GM18858 (cell line): Measurements from ENCODE around the gene SLC38A10.

Experiments used
- ATAC-seq: cut with Tn5 transposase; IDR thresholded peaks from one replicate; pipeline ENCODE4 v1.9.1; 2021; ENCODE audit not compliant: unreplicated experiment

SLC38A10 gene

GRCh38 chr17:81244358-81245023, 50.6 kb downstream of the SLC38A10 start:
- no peak for ATAC-seq

- ATAC-seq, result no peak
Measured at GRCh38 chr17:81243333-81243664, 51.8 kb downstream of the SLC38A10 start.

DNA sequence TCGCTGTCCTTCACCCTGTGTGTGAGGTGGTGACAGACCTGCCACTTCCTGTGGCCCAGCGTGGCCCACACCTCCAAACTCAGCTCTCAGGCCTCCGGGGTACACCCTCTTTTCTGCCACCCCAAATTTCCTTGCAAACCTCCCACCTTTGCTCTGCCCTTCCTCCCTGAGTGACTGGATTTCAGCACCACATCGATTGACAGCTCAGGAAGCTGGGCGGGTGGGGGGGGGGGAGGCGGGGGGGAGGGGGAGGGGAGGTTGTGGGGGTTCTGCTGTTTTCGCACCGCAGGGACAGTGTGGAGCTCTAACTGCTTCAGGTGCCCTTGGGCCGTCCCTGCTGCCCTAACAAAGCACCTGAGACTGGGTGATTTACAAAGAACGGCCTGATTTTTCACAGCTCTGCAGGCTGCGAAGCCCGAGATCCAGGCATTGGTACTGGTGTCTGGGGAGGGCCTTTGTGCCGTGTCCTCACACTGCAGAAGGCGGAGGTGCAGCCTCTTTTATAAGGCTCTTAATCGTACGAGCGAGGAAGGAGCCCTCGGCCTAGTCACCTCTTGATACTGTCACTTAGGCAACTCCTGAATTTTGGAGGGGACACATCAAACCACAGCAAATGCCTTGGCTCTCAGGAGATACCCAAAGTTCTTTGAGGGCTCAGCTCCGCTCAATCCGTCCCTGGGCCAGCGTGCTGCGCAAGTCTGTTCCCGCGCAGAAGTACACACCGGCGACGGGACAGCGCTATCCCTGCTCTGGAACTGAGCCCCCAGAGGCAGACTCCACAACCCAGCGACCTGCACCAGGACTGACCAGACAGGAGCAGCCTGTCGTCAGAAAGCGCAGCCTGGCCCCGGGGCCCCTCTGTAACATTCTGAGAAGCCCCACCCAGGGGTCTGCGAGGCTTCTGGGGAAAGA, 52.4 kb downstream of the SLC38A10 start:
- no peak for ATAC-seq

- ATAC-seq, result no peak
Measured at GRCh38 chr17:81241648-81242420, 53.3 kb downstream of the SLC38A10 start.

DNA sequence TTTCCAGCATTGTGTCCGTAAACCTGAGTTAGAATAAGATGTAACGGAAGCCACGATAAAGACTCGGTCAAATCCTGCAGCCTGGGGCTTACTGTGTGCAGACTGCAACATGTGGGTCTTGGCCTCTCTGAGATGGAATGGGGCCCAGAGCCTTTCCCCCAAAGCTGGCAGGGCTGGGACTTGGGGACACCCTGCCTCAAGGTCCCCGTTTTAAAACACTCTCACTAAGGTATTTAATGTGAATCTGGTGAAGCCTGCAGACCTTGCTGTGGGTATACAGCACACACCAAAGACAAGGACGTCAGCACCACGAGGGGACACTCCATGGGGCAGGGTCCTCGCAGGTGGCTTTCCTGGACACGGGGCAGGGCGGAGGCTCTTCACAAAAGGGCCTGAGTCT, 53.9 kb downstream of the SLC38A10 start:
- ATAC-seq, result no peak

- ATAC-seq, result no peak
Measured at GRCh38 chr17:81240761-81241160, 54.3 kb downstream of the SLC38A10 start.

GRCh38 chr17:81239714-81240555, 55.2 kb downstream of the SLC38A10 start:
- ATAC-seq, result no peak

DNA sequence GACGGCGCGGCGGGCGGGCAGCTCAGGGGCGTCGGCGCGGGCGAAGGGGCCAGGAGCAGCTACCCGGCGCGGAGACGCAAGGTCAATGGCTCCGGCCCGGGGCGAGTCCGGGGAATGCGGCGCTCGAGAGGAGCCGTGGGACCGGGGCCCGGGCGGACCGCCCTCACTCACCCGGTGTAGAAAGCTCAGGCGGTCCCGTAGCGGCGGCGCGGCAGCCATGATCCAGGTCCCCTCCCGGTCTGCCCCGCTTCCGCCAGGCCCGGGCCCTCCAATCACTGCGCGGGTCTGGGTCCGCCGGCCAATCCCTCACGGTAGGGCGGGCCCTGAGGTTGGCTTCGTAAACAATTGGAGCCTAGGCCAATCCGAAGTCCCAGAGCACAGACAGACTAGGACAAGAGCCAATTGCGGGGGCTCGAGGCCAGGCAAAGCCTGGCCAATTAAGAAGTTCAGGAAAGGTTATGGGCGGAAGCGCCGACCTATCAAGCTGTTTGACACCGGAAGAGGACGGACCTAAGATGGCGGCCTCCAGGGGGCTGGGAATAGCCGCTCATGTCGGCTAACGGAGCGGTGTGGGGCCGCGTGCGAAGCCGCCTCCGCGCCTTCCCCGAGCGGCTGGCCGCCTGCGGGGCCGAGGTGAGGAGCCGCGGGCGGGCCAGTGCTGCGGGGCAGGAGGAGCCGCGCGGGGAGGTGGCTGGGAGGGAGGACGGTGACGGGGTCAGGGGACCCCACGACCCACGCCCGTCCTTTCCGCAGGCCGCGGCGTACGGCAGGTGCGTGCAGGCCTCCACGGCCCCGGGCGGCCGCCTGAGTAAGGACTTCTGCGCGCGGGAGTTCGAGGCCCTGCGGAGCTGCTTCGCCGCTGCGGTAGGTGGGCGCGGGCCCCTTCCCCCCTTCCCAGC, 56.0 kb downstream of the SLC38A10 start, which contains the start of the genes NDUFAF8 and TEPSIN:
Gene NDUFAF8, plus strand, starts transcription at position 504 of the 899 bp plus-strand sequence. Its CDS starts 46 bp downstream, at position 550.
Gene TEPSIN, minus strand, starts transcription at position 241 of the 899 bp plus-strand sequence. Its CDS starts 22 bp downstream, at position 219.
- ATAC-seq, result peak; percentile 75

DNA sequence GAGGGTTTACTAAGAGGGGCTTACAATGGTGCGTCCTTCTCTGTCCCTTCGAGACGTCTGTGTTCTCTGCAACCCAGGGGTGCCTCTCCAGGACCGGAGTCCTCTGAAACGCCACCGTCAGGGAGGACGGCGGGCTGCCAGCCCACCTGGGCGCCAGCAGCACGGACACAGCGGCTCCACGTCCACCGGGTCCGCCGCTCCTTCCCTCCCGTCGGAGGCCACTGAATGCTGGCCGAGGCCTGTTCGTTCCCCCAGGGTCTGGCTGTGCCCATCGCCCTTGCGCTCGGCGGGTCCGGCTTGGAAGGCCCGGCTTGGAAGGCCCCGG, 56.7 kb downstream of the SLC38A10 start:
- no peak for ATAC-seq

DNA sequence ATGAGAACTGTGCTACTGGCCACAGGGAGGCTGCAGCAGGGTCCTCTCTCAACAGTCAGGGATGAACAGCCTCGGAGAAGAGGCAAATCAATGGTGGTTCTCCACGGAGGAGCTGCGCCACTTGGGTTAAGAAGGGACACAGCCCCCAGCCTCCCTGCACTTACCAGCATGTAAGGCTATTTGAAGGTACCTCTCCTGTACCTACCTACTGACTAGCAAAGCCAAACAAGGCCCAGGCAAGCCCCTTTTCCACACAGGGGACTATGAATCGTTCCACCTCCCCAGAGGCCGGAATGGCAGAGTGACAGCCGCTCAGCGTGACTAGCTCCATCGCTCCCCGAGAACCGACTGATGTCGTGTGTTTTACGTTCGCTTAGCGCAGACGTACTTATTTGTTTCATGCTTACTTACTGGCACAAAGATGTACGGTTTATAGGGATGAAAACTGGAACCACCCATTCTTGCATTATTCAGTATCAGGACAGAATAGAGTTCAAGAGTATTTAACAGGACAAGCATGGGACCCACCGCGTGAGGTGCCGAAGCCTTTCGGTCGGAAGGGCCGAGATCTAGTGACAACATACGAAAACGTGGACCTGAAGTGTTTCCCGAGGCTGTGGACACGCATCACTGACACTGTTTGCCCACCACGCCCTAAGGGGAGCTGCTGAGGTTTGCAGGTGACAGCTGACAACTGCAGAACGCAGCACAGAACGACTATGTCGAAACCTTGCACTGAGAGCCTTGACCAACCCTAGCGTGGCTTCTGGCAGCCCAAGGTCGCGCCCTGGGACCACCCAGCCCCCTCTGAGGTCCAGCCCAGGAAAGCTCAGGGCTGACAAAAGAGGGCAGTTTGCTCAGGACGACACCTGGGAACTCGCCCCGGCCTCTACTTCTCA, 57.3 kb downstream of the SLC38A10 start:
- no peak for ATAC-seq

GRCh38 chr17:81236784-81237183, 58.3 kb downstream of the SLC38A10 start:
- ATAC-seq, result no peak

GRCh38 chr17:81235822-81236740, 59.0 kb downstream of the SLC38A10 start:
- ATAC-seq, result no peak

DNA sequence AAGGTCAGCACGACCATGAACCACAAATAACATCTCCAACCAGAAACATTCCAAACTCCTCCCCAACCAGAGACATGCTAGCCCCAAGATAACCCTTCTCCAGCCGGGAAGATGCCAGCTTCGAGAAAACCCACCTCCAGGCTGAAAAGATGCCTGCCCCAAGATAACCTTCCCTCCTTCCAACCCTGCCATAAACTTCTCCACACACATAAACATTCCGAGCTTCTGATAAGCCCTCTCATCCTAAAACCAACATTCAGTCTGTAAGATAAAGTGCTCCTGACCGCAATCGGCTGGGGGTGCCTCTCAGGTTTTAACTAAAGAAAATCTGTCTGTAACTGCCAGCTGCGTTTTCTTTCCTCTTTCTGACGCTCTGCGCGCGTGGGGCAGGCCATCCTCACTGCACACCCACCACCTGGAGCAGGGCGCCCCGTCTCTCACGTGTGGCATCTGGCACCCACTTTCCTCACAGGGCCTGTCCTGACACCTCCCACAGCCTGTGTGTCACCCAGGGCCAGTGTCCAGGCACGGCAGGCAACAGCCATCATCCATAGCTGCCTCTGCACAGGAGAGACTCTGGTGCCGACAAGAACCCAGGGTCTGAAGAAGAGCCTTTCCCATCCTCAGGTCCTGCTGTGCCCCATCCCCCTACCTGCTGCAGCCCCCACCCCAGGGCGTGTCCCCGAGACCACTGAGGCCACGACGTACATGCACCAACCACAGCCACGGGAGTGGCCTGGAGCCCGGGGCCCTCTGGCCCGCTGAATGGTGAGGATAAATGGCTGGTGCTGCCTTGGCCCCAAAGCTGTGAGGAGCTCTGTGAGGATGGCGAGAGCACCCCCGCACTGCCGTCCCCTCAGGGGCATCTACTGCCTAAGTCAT, 59.9 kb downstream of the SLC38A10 start:
- ATAC-seq, result no peak

DNA sequence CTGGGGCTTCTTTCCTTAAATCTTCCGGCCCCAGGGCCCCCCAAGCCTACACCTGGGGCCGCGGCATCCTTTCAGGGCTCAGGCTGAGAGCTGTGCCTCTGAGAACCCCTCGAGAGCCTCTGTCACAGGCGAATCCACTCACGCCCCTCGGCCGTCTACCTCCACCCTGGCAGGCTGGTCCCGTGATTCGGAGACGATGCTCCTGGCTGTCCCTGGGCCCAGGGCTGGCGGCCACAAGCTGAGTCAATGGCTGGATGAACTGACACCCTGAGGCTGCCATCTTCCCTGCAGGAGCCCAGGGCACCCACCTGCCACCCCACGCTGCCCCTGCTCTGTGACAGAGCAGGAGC, 60.6 kb downstream of the SLC38A10 start:
- no peak for ATAC-seq

DNA sequence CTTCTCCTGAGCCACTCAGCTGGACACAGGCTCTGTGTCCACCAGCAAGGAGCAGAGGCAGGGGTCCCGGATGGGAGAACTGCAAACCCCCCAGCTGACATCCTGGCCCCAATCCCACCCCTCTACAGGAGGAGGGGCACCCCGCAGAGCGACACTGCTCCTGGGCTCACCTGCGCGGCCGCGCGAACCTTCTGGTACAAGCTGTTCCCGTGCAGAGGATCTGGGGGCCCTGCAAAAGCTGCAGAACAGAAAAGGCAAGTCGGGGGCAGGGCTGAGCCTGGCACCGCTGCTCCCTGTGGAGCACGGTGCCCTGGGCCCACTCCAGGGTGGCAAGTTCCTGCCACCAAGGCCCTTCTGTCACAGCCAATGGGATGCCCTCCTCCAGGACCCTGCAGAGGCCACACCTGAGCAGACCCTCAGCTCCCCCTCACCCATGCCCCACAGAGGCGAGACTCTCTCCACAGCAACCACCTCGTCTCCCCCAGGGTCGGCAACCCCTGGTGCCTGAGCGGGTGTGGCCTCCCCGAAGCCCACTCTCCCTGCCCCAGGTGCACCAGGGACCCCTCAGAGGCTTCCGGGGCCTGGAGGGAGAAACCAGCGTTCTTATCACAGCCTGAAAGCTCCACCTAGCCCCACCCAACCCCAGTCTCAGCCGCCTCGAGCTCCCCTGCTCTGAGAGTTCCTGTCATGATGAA, 61.1 kb downstream of the SLC38A10 start:
- no peak for ATAC-seq

DNA sequence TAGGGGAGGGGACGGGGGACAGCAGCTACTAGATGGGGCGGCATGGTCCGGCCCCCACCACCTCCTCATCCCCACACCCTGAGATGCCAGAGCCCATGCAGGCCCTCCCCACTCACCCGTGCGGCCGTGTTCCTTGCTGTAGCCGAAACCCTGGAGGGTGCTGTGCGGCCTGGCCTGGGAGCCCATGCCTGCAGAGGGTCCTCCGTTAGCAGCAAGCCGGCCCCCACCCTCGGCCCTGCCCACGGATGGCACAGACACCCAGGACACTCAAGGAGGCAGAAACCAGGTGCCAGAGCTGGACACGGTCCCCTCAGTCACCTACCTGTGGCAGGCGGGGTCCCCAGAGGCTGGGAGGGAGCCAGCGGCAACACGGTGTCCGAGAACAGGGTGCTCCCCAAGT, 61.8 kb downstream of the SLC38A10 start:
- ATAC-seq, result no peak
